A673 (cell line): ENCODE results near the gene EEF1AKMT3.

Source experiments
- CTCF ChIP-seq: fragments of 300-800, 200-600 bp; sonication (generic); conservative IDR thresholded peaks from 2 replicates; pipeline ENCODE4 v1.5.1; 2017; ENCODE audit warnings: low read depth, mild to moderate bottlenecking, antibody characterized with exemption, low read length, moderate library complexity, mixed read lengths
- EZH2 ChIP-seq: fragments of 200-600 bp; sonication (generic); IDR thresholded peaks from 2 replicates; pipeline ENCODE4 v1.6.1; 2017; ENCODE audit warnings: borderline replicate concordance, low read depth, mild to moderate bottlenecking, mixed read lengths, antibody characterized with exemption, low read length; ENCODE audit not compliant: poor library complexity, severe bottlenecking

GRCh38 chr12:57826400-57826799, 54.0 kb downstream of the EEF1AKMT3 start:
- TF ChIP-seq EZH2: no peak
- TF ChIP-seq CTCF: no peak
